ENCODE measurements around the gene BUD13.
A peak's percentile ranks its signal among the peaks of the same experiment; 100 is the strongest.

BUD13 gene

DNA sequence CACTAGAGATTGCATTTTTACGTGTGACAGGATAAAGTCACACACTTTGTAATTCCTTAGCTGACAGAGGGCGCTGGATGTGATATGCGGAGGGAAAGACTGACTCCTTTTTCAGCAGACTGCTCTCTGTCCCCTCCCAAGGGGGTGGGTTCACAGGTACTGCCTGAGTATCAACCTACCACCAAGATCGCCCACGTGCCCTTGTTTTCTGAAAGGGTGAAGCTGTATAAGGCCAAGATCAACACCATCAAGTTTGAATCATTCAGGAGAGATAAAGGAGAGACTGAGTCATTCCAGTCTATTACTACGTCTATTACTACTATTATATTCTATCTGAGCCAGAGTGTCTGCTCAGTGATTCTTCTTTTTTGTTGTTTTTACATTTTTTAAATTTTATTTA is 30.7 kb downstream of the BUD13 start:
- DNase-seq (ENCODE audit: low spot score) = no peak
- TF ChIP-seq, protein P1, sequence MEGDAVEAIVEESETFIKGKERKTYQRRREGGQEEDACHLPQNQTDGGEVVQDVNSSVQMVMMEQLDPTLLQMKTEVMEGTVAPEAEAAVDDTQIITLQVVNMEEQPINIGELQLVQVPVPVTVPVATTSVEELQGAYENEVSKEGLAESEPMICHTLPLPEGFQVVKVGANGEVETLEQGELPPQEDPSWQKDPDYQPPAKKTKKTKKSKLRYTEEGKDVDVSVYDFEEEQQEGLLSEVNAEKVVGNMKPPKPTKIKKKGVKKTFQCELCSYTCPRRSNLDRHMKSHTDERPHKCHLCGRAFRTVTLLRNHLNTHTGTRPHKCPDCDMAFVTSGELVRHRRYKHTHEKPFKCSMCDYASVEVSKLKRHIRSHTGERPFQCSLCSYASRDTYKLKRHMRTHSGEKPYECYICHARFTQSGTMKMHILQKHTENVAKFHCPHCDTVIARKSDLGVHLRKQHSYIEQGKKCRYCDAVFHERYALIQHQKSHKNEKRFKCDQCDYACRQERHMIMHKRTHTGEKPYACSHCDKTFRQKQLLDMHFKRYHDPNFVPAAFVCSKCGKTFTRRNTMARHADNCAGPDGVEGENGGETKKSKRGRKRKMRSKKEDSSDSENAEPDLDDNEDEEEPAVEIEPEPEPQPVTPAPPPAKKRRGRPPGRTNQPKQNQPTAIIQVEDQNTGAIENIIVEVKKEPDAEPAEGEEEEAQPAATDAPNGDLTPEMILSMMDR (IDR thresholded peaks at IDR 0.05; ENCODE audit: extremely low read depth, insufficient read depth, missing control alignments) = no peak
- in situ Hi-C loops (cut with MboI; ENCODE audit: low pct_unique_long_range_greater_than_20kb, low sequenced_read_pairs, unreplicated experiment) = no loop called here

DNA sequence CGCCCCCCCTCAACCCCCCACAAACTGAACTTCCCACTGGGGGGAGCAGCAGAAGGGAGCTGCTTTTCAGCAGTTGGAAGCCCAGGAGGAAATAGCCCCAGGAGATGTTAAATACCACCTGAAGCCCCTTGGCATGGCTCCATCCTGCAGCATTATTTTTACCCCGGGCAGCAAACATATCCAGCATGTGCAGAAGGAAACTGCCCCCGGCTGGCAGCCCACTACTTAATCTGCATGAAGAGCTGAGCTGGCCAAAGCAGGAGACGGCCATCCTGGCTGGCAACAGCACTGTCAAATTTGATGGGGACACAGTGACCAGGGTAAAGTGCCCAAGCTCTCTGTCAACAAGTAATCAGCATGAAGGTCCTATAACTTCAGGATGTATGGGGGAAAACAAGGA is 32.0 kb downstream of the BUD13 start:
- in situ Hi-C loops (cut with MboI; ENCODE audit: low pct_unique_long_range_greater_than_20kb, low sequenced_read_pairs, unreplicated experiment) = no loop called here
- TF ChIP-seq, protein P1 (IDR thresholded peaks at IDR 0.05; ENCODE audit: extremely low read depth, insufficient read depth, missing control alignments) = no peak
- no peak for DNase-seq (ENCODE audit: low spot score)

DNA sequence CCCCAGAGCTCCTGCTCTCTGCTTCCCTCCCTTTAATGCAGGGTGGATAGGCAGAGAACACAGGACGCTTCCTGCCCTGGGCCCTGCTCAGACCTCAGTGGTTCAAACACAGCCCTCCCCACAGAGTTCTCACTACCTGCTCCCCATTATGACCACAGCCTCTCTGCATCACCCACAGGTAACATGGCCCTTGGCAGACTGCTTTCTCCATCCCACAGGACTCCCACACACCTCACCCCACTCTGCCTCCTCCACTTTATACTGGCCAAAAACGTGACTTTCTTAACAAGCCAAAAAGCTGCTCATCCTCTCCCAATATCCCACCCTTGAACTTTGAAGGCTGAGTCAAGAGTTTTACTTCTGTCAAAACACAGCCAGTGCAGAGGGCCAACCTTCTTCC is 33.8 kb downstream of the BUD13 start:
- TF ChIP-seq, protein P1 (IDR thresholded peaks at IDR 0.05; ENCODE audit: extremely low read depth, insufficient read depth, missing control alignments) = no peak
- DNase-seq (ENCODE audit: low spot score) = no peak
- in situ Hi-C loops (cut with MboI; ENCODE audit: low pct_unique_long_range_greater_than_20kb, low sequenced_read_pairs, unreplicated experiment) = no loop called here

DNA sequence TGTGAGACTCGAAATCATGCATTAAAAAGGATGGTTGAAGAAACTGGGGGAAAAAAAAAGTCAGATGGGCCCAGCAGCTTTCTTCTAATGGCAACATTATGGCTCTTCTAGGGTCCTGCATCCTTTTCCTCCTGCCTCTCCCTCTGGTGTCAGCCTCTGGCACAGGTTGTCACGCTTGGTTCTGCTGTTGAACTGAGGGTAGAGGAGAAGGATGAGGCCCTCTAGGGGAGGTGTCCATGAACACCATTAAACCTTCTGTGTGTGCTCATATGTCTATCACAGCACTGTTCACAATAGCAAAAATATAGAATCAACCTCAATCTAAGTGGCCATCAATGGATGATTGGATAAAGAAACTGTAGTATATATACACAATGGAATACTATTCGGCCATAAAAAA is 36.0 kb downstream of the BUD13 start:
- TF ChIP-seq, protein P1 (IDR thresholded peaks at IDR 0.05; ENCODE audit: extremely low read depth, insufficient read depth, missing control alignments) = no peak
- no peak for DNase-seq (ENCODE audit: low spot score)
- in situ Hi-C loops (cut with MboI; ENCODE audit: low pct_unique_long_range_greater_than_20kb, low sequenced_read_pairs, unreplicated experiment) = no loop called here

DNA sequence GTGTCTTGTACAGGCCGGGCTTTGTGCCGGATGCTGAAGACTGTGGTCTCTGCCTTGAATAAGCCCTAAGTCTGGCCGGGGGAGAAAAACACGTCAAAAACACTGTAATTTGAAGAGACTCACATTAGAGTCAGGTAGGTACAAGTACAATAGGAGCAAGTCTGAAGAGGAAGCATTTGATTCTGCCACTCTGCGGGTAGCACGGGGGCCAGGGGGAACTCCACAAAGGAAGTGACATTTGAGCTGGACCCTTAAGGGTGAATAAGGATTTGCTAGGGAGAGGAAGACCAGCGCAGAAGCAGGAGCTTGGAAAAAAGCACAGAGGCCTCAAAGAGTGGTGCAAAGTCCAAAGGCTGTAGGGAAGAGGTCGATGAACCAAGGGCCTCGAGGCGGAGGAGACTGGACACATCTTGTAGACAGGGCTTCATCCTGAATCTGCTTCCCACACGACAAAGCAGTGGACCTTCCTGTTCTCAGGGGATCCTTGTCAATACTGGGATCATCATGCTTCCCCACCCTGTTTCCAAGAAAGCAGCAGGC is 38.7 kb downstream of the BUD13 start:
- TF ChIP-seq, protein P1 (IDR thresholded peaks at IDR 0.05; ENCODE audit: extremely low read depth, insufficient read depth, missing control alignments) = no peak
- no peak for DNase-seq (ENCODE audit: low spot score)
- in situ Hi-C loops (cut with MboI; ENCODE audit: low pct_unique_long_range_greater_than_20kb, low sequenced_read_pairs, unreplicated experiment) = no loop called here

DNA sequence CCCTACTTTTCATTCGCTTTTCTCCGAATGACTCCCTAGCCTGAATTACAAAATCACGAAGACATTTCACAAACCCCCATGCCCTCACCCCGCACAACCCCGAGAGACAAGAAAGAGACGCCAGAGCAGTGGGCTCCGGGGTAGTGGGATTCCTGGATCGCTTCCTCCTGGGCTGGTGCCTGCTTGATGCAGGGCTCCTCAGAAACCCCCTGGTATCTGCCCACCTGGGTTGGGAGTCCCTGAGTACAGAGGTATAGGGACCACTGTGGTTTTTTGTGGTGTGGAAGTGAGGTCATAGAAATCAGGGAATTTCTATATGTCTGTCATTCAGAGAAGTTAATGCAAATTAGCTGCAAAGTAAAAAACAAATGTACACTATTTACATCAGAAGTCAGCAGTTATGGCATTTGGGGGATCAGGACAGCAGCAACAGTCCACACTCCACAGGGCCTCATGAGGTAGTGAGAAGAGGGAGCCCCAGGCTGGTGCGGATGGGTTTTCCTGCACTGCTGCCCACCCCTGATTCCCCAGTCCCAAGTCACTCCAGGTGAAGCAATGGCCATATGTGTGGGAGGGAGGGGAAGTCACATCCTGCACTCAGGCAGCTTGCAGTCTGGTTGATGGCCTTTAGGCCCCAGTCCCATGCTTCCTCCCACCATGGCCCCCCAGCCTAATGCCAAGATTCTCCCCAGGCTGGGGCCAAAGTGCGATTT is 39.6 kb downstream of the BUD13 start:
- DNase-seq (ENCODE audit: low spot score) = peak; percentile 36
- TF ChIP-seq, protein P1 (IDR thresholded peaks at IDR 0.05; ENCODE audit: extremely low read depth, insufficient read depth, missing control alignments) = no peak
- in situ Hi-C loops (cut with MboI; ENCODE audit: low pct_unique_long_range_greater_than_20kb, low sequenced_read_pairs, unreplicated experiment) = no loop called here
